HG03558 (cell line): ENCODE data around the gene RPTOR.

Experiments used
- ATAC-seq: cut with Tn5 transposase; IDR thresholded peaks from one replicate; pipeline ENCODE4 v1.9.1; 2021; ENCODE audit warnings: moderate number of reproducible peaks; ENCODE audit not compliant: unreplicated experiment; ENCODE audit errors: extremely low read depth

RPTOR gene

DNA sequence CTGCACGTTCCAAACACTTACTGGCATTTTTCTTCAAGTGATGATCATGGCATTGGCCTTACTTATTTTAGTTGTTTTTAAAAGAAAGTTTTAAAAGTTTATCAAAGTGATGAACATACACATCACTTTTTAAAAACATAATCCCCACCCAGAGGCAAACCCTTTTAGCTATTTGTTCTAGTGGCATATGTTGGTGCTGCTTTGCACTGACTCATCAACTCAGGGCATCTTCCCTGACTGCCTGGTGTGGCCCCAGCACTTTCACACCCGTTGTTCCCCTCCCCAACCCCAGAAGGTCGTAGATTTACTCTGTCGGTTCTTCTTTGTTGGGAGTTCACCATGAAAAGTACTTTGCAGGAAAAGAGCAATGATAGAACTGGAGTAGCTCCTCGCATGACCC lies 161.3 kb downstream of the RPTOR start:
- ATAC-seq: no peak

DNA sequence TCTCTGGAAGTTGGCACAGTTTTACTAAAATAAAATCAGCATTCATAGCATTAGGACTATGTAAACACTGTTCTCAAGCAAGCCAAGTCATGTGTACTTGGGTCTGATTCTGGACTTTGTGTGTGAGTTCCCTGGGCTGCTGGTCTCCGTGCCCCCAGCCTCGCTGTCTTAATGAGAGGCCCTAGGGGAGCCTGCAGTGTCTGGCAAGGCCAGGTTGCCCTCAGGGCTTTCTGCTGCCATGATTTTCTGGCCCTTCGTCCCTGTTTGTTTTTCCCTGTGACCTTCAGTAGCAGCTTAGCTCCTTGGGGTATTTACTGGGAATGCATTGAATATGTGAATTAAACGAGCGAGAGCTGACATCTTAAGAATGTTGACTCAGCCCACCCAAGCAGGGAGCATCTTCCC lies 161.8 kb downstream of the RPTOR start:
- no peak for ATAC-seq

DNA sequence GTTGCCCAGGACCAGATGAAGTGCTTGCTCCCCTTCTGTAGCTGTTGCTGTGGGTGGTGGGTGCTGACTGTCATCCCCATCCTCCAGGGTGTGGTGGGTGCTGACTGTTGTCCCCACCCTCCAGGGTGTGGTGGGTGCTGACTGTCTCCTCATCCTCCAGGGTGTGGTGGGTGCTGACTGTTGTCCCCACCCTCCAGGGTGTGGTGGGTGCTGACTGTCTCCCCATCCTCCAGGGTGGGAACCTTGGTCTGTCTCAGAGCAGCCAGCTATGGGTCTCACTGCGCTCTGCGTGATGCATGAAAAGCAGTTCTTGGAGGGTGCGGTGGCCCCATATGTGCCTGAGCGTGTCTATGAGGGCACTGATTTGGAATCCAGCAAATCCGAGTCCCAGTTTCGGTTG lies 163.8 kb downstream of the RPTOR start:
- no peak for ATAC-seq

DNA sequence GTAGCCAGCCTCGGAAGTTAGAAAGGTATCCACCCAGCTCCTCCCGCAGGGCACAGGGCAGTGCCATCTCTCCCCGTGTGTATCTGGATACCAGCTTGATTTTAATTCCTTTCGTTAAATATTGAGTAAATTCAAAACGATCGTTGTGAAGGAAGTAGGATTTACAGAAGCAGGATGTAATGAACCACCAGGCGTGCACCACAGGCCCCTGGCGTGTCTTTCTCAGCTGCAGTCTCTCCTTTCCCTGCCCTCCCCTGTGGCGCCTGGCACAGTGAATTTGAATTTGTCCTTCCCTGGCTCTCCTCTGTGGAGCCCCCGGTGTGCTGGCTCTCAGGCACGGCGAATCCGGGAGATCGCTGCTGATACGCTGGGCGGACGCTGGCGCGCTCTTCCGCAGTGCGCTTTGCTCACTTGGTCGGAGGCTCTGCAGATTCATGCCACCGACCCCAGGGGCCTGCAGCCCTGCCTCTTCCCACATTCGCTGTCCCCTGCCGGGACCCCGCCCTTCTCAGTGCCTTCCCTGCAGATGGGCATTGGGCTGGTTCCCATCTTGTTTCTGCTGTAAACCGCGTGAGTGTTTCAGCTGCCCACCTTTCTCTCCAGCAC lies 164.6 kb downstream of the RPTOR start:
- ATAC-seq: no peak

DNA sequence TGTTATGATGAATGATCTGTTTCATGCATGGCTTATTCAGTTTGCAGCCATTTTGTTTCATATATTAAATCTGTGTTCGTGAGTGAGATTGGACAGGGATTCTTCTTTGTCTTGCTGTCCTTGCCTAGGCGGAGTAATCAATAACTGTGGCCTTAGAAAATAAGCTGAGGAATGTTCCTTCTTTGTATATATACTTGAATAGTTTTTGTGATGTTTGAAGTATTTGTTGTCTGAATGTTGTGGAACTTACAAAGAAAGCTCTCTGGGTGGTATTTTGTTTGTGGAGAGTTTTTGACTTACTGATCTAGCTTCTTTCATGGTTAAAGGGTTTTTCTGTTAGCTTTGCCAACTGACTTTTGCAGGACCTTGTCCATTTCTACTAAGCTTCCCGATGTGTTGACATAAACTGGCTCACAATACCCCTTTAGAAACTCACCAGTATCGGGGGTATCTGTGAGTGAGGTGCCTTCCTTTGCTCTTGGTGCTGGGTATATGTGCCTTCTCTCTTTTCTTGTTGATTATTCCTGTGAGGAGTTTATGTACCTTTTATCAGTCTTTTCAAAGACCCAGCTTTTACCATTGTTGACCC lies 166.2 kb downstream of the RPTOR start:
- no peak for ATAC-seq

DNA sequence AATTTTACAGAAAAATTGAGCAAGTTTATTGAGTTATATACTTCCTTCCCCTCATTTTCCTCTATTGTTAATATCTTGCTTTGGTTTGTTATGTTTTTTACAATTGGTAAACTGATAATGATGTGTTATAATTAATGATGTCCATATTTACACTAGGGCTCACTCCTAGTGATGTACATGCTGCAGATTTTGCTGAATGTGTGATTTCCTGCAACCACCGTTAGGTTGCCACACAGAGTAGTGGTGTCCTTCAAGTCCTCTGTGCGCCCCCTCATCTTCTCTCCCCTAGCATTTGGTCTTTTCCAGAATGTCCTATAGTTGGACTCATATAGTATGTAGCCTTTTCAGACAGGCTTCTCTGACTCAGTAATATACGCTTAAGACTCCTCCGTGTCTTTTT lies 167.5 kb downstream of the RPTOR start:
- ATAC-seq: no peak

DNA sequence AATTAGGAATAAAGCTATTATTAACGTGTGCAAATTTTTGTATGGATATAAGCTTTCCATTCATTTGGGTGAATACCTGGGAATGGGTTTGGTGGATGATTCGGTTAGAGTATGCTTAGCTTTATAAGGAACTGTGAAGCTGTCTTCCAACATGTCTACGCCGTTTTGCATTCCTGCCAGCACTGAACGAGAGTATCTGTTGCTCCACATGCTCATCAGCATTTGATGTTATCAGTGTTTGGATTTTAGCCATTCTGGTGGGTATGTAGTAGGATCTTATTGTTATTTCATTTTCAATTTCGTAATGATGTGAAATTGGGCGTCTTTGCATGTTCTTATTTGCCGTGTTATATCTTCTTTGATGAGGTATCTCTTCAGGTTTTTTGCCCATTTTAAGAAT lies 168.0 kb downstream of the RPTOR start:
- ATAC-seq: no peak

DNA sequence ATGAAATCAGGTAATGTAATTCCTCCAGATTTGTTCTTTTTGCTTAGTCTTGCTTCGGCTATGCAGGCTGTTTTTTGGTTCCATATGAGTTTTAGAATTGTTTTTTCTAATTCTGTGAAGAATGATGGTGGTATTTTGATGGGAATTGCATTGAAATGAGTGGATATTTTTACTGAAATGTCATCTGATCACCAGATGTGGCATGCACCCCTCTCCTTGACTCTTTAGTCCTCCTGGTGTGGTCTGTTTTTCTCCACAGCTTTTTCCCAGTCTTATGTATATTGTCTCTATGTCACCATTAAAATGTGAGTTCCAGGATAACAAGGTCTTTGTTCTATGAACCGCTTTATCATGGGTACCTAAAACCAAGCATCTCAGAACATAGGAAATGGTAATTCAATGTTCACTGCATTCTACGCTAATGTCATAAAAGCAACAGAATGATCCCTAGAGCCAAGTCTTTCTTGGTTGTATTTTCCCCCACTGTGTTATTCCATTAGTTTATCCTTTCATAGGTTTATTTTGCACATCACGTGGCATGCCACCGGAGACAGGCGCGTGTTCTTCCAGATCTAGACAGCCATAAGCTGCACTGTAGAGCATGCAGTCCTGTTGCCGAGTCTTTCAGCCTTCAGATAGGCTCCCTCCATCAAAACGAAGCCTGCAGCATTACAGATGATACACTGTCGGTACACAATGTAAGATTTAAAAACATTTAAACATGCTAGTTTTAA lies 172.5 kb downstream of the RPTOR start:
- ATAC-seq: no peak

DNA sequence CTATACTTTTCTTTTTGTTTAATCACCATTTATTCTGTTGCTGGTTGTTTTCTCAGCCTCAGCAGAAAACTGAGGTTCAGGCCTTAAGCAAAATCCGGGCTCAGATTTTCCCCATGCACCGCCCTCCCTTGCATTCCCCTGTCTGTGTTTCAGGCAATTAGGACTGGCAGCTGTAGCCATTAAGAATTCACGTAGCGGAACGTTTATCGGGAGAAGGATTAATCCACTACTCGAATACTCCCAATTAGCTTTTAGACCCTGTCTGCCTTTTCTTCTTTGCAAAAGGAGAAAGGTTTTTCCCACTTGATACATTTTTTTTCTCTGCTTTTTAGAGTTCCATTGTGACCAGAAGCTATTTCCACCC lies 173.1 kb downstream of the RPTOR start:
- ATAC-seq: no peak

DNA sequence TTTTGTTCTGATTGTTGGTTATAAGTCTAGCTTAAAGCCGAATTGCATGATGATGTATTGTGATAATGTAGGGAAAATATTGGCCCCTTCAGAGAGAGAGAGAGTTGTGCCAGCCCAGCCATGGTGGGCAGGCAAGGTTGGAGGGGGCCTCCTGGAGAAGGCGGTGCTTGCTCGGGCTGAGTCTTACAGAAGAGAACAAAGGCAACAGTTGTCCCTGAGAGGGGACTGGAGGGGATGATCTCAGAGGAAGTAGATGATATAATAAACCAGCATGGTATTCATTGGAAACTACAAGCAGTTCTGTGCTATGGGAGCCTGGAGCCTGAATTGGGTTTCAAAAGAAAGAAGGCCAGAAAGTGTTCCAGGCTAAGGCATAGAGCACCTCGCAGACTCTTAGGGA lies 173.8 kb downstream of the RPTOR start:
- ATAC-seq: no peak

DNA sequence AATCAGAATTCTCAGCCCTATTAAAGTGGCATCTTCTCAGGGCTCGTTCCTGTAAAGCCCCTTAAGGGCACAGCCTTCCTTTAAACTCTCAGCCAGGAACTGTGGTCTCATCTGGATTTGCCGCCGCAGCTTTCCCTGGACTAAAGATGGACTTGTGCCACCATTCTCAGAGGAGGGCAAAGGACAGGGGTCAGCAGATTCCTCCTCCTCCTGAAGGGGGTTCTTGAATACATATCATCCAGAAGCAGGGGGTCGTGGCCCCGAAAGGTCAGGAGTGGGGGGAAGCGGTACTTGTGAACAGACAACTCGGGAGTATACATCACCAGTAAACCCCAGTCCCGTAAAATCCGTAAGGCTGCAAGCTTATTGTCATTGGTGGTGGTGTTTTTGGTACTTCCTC lies 174.8 kb downstream of the RPTOR start:
- ATAC-seq: no peak

DNA sequence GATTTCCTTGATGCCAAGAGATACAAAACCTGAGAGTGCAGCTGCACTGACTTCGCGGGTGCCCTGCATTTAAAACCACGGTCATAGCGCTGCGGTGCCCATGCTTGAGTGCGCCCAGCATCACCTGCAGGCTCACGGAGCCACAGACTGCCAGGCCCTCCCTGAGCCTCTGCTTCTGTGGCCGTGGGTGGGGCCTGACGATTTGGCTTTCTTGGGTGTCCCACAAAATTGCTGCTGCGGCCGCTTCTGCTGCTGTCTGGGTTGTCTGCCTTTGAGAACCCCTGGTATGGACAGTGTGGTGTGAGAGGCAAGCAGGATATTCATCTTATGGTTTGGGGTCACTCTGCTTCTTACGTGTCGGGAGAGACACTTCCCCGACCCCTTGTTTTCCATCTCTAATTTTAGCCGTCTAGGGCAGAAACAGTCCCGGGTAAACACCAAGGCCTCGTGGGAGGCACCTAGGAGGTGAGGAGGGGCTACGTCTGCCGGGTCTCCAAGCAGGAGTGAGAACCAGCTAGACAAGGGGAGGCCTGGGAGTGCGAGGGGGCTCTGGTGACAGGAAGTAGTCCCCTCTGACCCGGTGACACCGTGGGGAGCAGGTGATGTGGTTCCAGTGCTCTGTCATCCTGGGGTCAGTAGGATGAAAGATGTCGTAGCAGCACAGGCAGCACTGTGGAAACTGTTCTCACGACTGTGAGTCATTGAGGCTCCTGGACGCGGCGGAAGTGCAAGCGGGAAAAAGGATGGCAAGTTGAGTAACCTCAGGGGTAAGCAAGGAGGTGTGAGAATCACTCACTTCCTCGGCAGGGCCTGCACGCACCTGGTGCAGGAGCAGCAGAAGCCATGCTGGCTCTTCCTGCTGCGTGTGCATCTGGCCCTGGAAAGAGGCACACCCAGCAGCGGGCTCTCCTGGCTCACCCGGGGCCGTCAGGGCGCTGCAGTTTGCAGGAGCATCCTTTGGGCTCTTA lies 176.3 kb downstream of the RPTOR start:
- no peak for ATAC-seq

DNA sequence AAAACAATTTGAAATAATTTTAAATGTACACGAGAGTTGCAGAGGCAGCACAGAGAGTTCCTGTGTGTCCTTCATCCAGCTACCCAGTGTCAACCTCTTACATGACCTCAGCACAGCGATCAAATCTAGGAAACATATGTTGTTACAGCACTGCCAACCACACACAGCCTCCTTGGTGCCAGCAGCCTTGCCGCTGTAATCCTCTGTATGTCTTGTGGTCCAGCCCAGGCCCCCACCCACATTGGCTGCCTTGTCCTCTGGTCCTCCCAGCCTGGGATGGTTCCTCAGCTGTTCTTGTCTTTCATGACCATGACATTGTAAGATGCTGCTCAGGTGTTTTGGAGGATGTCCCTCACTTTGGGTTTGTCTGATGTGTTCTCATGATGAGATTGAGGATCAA lies 178.0 kb downstream of the RPTOR start:
- no peak for ATAC-seq

DNA sequence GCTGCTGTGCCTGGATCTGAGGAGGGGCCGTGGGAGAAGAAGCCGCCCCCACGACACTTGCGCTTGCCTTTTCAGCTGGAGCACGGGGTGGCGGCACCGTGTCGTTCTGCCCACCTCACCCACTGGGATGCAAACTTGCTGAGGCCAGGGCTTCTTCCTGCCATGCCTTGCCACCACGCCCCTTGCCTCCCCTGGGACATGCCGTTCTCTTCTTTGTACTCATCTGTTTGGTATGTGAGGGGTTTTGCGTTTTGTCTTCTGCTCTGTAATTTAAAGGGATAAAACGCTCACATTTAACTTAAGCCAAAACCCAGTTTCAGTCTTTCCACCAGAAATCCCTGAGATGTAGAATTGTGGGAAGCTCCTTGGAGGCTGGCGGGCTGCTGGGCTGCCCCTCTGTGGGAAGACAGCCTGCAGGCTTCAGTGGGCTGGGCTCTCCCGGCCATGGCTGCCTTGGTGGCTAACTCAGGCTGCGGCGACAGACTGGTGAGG lies 180.2 kb downstream of the RPTOR start:
- no peak for ATAC-seq

DNA sequence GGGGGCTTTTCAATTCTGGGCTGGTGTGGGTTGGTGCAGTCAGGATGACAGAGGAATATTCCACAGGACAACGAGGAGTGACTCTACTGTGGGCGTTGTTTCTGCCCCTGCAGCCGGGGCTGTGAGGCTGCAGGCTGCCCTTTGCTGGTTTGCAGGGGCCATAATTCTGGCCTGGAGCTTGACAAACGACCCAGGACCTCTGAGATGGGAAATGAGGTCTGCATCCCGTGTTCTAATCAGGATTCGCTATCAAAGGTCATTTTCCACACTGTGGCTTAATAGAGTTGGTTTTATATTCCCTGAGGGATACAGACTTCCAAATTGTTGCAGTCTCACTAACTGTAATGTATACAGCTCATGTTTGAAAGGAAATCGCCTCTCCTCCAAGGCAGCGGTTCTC lies 180.9 kb downstream of the RPTOR start:
- ATAC-seq: no peak

DNA sequence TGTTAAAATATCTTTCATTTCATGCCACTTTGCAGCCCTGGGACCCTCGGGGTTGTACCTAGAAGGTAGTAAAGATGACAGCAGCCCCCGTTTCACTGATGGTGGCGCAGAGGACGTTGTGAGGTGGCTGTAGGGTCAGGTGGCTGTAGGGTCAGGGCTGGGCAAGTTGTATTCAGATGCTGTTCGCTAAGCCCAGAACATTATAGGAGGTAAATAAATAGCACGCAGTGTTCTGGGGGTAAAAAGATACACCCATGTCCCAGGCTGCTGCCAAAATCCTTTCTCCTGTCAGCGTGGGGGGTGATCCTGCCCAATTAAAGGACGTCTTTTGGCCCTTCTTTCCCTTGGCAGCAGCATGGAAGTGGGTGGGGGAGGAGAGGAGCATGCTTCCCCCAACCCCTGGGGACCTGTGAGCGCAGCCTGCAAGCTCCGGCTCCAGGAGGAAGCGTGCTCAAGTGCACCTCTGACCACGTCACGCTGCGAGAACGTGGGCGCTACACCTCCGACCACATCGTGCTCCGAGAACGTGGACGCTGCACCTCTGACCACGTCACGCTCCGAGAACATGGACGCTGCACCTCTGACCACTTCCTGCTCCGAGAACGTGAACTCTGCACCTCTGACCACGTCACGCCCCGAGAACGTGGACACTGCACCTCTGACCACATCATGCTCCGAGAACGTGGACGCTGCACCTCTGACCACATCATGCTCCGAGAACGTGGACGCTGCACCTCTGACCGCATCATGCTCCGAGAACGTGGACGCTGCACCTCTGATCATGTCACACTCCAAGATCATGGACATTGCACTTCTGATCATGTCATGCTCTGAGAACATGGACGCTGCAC lies 182.1 kb downstream of the RPTOR start:
- no peak for ATAC-seq

DNA sequence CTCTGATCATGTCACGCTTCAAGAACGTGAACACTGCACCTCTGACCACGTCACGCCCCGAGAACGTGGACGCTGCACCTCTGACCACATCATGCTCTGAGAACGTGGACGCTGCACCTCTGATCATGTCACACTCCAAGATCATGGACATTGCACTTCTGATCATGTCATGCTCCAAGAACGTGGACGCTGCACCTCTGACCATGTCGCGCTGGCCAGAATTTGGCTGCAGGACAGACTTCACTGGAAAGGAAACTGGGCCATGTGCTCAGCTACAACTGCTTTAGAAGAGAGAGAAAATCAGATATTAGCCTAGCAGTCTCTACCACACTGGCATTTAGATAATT lies 182.7 kb downstream of the RPTOR start:
- ATAC-seq: no peak

DNA sequence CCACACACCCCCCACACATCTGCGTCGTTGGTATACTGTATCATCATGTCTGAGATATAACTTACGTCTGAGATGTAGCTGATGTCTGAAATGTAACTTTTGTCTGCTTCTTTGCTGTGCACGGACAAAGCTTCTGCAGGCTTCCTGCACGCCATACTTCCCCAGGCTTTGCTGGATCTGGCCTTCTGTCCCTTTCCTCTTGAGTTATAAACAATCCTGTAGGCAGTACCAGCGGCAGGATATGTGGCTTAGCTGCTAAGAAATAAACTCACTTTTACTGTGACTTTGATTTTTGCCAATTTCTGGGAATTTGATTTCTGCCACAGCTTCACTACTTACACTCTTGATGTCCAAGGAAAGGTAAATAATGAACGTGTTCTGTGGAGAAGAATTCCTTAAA lies 184.4 kb downstream of the RPTOR start:
- no peak for ATAC-seq

DNA sequence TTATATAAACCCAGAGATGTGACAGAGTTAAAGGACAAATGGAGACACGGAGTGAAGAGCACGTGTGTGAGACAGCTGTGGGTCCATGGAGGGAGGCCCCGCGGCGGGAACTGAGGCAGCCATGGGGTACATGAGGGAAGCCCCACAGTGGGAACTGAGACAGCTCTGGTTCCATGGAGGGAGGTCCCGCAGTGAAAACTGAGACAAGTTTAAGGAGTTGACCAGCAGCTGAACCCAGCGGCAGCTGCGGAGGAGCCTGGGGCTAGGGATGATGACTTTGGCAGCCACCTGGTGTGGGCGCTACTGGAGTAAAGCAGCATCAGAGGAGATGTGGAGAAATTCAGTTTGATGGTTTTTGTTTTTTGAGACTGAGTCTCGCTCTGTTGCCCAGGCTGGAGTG lies 185.1 kb downstream of the RPTOR start:
- ATAC-seq: no peak

DNA sequence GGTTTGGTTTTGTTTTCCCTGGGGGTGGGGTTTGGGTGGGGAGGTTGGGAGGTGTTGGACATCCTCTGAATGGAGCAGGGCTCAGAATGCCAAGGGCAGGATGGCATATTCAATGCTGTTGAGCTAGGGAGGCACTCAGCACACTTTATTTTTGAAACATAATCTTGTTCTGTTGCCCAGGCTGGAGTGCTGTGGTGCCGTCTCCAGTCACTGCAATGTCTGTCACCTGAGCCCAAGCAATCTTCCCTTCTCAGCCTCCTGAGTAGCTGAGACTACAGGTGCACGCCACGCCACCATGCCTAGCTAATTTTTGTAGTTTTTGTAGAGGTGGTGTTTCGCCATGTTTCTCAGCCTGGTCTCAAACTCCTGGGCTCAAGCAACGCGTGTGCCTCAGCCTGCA lies 186.1 kb downstream of the RPTOR start:
- no peak for ATAC-seq
